Middle frontal gyrus (tissue), 1 donor: ENCODE measurements around the gene GNB2.

ENCODE experiments used
- DNase-seq: peaks from one replicate; pipeline ENCODE4 v3.0.0-alpha.2; 2015; ENCODE audit warnings: low spot score; ENCODE audit errors: extremely low spot score

The GNB2 gene

DNA sequence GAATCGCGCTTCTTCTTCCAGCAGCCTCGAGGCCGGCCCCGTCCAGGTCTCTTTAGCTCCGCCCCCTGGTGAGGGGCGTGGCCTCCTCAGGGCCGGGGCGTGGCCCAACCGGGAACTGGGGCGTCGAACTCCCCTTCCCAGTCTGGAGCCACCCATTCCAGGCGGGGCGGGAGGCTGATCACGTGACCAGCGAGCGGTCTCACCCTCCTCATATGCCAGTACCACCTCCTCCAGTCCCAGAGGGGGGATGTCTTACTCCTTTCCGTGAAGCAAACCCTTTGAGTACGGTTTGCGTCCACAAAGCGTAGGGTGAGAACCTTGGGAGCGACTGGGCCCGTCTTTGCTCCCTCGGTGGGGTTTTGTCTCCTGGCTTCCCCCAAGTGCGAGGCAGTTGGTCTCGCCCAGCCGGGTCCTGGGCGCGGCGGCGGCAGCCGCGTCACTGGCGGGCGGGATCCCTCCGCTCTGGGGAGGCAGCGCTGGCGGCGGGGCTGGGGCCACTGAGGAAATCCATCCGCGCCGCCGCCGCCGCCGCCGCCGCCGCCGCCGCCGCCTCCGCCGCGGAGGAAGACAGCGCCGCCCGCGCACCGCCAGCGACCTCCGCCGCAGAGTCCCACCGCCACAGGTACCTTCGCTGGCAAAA is at the start of gene GNB2:
TSS of gene GNB2 (plus strand) at position 439 of the 640 bp plus-strand sequence. CDS start 2,526 bp downstream, outside the sequence.
- peak; percentile 96 for DNase-seq

DNA sequence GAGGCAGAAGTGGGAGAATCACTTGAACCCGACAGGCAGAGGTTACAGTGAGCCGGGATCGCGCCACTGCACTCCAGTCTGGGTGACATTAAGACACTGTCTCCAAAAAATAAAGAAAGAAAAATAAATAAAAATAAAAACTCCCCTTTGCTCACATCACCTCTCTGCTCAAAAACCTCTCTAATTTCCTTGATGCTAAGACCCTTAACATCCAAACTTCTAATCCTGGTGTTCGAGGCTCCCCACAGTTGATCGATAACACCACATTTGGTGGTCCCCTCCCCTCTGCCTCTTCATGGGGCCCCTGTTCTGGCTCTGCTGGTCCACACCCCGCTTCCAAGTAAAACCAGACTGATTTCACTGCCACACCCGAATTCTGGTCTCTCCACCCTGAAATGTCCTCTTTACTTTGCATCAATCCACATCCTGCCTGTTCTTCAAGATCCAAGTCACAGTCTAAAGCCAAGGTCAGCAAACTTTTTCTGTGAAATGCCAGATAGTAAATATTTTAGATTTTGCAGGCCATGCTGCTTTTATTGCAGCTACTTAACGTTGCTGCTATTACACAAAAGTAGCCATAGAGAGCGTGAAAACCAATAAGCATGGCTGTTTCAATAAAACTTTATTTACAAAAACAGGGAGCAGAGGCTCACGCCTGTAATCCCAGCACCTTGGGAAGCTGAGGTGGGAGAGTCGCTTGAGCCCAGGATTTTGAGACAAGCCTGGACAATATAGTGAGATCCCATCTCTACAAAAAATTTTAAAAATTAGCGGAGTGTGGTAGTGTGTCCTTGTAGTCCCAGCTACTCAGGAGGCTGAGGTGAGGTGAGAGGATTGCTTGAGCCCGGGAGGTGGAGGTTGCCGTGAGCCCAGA is 49.4 kb upstream of the GNB2 start:
- no peak for DNase-seq

DNA sequence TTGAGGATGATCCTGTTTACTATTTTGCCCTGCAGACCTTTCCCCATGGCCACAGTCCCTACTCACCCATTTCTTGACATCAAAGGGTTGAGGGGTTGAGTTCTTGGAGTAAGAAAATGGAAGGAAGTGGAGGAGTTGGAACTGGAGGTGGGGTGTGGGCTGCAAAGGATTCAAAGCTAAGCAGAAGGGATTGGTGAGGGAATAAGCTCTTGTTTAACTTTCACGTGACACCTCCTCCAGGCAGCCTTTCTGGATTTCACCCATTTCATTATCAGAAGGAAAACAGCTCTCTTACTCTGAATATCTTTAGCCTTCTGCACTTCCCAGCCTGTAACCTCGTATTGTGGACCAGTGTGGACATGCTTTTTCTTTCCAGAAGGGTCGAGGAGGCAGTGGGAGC is 47.5 kb upstream of the GNB2 start:
- no peak for DNase-seq

DNA sequence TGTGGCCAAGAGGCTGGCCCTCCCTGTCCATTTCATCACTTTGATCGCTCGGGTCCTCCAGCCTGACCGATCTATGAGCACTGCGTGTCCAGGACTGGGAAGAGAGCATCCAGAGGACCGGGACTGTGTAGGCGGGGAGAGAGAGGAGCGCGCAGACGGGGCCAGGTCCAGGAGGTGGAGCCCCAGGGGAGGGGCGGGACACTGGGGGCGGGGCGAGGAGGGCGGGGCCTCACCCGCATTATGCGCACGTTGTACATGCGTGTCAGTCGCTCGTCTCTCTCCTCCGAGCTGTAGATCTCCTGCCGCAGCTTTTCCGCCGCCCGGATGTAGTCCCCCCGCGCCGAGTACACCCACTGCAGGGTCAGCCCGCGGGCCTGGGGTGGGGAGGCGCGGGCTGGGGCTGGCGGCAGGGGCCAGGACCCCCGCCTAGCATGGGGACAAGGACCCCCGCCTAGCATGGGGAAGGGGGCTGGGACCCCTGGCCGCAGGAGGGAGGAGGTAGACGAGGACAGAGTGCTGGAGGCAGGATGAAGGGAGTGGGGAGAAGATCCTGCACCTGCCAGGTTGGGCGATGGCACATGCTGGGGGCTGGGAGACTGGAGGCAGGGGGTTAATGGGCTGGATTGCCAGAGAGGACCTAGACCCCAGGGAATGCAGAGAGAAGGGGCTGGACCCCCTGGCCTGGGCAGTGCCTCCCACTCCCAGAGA is 46.9 kb upstream of the GNB2 start:
- DNase-seq, result peak; percentile 29

DNA sequence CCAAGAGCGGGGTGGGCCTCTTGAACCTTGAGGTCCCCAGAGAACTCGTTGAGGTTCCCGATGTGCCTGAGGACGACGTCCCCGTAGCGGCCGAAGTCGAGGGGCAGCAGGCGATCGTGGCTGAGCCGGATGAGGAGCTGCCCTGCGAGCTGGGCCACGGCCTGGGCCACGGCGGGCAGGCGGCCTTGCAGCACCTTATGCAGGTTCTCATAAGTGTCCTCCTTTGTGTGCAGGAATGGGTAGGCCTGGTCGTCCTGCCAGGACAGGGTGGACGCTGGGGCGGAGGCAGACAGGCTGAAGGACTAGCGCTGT is 46.3 kb upstream of the GNB2 start:
- no peak for DNase-seq

DNA sequence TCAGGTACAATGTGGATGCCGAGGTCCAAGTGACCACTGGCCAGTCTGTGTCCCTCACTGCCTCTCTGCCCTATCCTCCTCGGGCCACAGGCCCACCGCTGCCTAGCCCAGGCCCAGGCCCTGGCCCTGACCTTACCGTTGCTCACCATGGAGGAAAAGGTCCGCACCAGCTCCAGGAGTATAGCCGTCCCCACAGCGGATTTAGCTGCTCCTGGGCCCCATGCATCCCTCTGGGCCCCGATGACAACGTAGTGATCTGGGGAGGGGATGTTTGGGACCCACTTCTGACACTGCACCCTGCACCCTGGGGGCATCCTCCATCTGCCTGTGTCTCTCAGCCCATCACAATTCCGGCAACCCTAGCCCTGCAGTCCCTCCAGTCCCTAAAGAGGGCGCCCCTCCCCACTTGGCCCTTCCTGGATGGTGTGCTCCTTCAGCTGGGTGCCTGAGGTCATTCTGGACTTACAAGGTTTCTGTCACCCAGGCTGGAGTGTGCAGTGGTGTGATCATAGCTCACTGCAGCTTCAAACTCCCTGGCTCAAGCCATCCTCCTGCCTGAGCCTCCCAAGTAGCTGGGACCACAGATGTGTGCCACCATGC is 44.3 kb upstream of the GNB2 start:
- no peak for DNase-seq

DNA sequence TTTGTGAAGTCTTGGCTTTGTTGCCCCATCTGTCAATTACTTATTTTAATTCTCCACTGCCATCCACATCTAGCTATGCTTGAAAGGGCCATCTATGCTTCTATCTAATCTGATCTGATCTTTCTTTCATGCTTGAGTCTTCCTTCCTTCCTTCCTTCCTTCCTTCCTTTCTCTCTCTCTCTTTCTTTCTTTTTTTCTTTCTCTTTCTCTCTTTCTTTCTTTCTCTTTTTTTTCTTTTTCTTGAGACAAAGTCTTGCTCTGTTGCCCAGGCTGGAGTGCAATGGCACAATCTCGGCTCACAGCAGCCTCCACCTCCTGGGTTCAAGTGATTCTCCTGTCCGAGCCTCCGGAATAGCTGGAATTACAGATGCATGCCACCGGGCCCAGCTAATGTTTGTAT is 43.5 kb upstream of the GNB2 start:
- DNase-seq, result no peak

DNA sequence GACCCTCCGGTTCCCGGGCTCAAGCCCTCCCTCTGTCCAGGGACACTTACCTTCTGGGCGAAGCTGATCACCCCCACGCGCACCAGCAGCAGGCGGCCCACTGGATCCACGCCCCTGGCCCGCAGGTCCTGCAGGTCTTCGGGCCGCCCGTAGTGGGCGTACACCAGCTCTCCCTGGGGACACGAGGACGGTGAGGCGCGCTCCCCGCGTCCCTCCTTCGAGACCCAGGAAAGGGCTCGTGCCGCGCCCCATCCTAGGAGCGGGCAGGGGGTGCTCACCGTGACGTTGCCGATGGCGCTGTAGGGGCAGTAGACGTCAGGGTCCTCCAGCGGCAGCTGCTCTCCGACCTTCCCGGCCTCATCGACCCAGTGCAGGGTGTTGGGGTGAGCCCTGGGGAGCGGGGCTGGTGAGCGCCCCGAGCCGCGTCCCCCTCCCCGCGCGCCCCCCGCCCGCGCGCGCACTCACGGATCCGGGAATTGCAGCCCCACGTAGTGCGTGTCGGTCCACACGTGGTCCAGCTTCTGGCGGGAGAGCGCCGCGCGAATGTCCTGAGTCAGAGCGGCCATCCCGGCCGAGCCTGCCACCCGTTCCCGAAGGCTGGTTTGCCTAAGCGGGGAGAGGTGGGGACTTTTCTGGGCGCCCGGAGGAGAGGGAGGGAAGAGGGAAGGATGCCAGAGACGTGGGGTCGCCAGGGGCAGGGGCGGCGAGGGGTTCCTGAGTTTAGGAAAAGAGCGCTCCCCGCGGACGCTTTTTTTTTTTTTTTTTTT is 40.4 kb upstream of the GNB2 start:
- DNase-seq, result no peak

DNA sequence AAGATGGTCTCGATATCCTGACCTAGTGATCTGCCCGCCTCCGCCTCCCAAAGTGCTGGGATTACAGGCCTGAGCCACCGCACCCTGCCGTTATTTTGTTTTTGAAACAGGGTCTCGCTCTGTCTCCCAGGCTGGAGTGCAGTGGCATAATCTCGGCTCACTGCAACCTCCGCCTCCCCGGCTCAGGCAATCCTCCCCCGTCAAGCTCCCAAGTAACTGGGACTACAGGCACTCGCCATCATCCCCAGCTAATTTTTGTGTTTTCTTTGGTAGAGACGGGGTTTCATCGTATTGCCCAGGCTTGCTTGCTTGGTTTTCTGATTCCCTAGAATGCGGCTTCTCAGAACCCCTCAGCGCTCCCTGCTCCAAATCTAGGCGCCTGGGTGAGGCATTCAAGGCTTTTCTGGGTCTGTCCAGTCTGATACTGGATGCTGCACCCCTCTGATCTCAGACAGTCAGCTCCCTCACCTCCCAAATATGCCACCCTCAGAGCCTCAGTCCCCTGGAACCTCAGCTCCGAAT is 33.5 kb upstream of the GNB2 start:
- DNase-seq, result no peak

DNA sequence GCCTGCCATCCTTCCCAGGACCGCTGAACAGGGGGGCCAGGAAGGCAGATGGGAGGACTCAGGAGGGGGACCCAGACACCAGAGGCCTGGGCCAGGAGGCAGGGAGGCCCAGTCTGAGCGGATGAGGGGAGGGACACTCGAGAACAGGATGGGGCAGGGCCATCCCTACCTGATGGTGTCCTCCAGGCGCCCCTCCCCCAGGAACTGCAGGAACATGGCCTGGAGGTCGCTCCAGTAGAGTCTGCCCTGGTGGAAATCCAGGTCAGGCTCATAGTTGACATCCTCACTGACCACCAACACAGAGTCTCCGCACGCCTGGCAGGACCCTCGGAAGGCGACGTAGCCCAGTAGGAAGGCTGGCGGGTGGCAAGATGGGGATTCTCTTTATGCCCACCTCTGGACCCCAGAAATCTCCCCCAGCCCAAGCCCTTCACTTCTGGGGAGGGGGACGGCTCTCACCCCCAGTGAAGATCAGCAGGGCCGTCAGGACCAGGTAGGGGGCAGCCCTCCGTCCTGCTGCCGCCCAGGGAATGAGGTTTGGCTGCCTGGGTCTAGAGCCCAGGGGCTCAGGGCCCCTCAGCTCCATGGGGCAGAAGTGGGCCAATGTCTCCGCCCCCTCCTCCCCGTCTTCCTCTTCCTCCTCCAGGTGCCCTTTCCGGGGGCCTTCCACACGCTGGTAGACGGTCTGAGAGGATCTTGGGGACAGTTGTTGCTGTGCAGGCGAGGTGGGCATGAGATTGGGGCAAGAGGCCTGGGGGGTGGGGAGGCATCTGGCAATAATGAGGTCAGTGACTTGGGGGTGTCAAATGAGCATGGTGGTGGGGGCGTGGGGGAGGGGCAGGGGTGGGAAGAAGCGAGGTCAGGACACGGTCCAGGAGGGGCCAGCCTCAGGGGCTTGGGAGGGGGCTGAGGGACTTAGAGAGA is 32.8 kb upstream of the GNB2 start:
- no peak for DNase-seq

DNA sequence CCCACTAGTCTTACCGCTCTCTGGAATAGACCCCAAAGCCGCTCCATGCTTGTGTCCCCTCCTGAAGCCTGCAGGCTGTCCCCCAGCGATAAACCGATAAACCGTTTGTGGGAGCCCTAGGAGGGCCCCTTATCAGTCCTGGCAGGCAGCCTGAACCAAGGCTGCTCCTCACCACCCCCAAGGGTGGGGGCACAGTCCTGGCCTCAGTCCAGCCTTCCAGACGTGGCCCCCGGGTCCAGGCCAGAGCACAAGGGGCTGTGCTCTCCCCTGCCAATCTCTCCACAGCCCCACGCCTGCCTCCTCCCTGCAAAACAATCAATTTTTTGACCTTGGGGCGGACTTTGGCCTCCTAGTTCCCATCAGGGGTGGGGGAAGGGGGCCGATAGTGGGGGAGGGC is 32.1 kb upstream of the GNB2 start, which contains the start of gene TFR2:
TSS of gene TFR2 (minus strand) at position 90 of the 397 bp plus-strand sequence. CDS start at position 47, 43 bp downstream.
- no peak for DNase-seq

DNA sequence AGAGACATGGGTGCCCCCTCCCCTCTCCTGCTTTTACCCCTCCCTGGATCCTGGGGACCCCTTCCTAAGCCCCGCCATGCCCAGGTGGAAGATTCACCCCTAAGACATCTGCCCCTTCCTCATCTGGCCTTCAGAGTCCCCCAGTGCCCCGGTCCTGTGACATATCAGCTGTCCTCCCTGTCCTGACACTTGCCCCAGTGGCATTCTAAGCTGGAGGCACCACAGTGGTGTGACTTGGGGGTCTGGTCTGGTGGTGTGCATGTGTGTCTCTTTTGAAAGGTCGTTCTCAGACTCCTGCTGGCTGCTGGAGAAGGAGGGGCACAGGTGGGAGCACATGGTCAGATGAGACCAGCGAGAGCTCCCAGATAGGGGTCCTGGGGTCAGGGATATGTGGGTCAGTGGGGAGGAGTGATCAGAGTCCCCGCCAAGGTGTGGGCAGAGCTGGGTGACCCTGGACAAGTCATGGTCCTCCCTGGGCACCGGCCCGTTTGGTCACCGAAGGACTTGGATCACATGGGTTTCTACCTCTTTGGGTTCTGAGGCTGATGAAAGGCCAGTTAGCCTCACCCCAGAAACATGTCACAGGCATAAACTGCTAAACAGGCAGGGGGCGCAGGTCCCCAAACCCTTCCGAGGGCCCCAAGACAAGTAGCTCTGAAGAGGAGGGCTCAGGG is 31.5 kb upstream of the GNB2 start:
- DNase-seq, result no peak

DNA sequence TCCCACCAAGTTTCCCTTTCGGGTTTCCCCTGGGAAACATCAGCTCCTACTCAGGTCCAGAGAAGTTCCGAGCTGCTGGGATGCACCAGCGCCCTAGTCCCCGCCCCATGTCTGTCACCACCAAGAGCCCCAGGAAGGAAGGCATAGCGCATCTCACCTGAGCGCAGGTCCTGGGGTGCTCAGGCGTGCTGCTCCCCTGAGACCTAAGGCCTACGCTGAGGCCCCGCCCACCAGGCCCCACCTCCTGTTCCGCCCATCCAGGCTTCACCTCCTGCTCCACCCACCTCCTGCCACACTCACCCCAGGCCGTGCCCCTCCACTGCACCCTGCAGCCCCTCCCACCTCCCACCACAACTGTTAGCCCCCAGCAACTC is 31.0 kb upstream of the GNB2 start:
- DNase-seq, result no peak

DNA sequence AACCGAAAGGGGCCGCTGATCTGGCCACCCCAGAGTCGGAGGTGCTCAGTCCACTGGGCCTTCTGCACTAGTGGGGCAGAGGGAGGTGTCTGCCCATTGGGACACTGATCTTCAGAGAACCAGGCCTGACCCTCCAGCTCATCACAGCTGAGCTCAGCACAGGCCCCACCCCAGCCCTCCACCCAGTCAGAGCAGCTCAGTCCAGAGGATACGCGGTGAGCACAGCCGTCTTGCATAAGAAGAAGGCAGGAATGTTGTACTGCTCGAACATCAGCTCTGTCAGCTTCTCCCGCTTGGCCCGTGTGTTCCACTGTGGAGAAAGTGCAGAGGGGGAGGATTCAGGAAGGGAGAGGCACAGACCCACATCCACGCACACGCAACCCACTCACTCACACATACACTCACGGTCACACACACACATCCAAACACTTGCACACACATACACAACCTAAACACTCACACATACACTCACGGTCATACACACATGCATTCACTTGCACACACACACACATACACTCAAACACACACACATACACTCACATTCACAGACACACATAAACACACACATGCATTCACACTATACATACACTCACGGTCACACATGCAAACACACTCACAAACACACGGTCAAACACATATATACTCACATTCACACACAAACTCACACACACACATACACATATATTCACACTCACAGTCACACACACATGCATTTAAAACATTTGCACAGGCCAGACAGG is 23.5 kb upstream of the GNB2 start:
- DNase-seq, result no peak

DNA sequence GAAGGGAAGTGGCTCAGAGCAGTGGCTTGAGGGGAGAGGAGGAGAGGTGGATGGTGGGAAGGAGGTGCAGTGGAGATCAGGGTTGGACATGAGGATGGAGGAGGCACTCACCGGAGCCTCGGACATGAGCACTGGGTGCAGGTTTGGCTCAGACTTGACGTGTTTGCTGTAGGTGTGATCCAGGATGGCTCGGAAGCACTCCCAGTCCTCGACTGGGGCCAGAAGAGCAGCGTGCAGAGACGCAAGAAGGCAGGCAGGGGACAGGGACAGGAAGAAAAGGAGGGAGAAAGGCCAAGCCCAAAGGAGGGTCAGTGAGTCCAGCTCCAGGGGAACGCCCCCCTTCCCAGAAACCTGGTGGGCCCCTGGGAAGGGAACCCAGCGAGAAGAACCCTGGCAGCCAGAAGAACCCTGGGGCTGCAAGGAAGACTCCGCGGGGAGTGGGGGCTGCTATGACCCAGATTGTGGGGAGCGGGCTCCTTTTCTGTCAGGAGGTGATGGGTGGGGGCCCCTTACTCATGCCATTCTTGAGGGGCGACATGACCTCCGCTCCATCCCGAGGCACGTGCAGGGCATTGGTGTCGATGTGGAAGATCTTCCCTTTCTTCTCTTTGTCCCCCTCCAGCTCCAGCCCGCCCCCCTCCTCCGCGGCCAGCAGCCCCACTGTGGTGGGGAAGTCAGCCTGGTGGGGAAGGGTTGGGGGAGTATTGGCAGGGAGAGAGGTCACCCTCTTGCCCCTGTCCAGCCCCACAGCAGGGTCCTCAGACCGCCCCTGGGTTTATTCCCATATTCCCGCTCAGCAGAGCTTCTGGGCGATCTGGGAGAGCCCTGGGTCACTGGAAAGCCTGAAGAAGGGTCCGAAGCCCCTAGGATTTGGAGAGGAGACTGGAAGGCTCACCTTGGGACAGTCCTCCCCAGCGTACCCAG is 18.4 kb upstream of the GNB2 start:
- no peak for DNase-seq

DNA sequence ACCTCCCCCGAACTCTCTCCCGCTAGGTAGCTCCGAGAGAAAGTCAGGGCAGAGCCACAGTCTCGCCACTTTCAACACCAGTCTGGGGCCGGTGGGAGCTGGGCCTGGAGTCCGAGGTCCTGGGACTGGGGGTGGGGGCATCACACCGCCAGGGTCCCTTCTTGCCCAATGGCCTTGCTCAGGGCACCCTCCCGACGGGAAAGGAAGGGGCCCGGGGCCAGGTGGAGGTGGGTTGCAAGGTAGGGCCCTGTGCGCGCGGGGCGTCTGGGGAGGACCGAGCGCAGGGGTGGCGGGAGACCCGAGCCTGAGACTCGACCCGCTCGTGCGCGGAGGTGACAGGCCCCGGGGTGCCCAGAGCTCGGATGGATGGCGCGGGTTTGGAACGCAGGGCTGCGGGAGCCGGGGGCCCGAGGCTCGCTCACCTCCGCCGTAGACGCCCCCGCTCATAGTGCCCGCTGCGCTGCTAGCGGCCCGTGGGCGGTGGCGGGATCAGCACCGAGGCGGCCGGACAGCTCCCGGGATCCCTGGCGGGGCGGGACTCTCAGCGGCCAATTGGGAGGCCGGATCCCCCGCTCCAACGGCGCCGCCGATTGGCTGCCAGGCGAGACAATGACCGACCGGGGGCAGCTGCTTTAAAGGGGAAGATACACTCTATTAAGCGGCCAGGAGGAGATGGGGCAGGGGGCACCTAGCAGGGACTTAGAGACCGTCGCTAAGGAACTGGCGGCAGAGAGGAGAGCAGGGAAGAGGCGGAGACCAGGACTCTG is 17.4 kb upstream of the GNB2 start, which contains the start of gene ACTL6B:
TSS of gene ACTL6B (minus strand) at position 541 of the 767 bp plus-strand sequence. CDS start at position 447, 94 bp downstream.
- peak; percentile 72 for DNase-seq
